Measurements from ENCODE around the gene VPREB3. TPM values are rescaled to one million over a fixed set of nuclear protein-coding genes. Genes with fewer than 3 reads are reported as not detected.
A peak's percentile ranks its signal among the peaks of the same experiment; 100 is the strongest.

VPREB3 gene
- total RNA-seq, 3 donors from 2014 or later (not counting 1 experiment from before 2014, with no cell fraction given) = not detected

DNA sequence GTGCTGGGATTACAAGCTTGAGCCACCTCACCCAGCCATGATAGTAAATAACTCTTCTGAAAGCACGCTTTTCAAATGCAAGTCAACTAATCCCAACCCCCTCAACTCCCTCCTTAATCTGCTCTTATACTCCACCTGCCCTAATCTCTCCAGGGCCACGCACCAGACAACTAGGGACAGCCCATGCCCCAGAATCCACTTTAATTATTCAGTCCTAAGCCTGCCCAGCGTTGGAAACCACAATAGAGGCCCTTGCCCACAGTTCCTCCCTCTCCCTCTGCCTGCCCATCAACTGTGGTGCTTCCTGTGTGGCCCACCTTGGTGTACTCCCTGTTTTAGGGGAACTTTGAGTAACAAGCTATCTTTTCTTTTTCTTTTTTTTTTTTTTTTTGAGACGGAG, 2.7 kb upstream of the VPREB3 start:
- no peaks in the 10 kb centered on the region for H3K27me3 Mint-ChIP-seq (ENCODE audit: low read depth in 2 of 2)
- H3K36me3 Mint-ChIP-seq = no peaks in the 10 kb centered on the region
- H3K4me1 Mint-ChIP-seq = peaks cover 0 to 4% of the 10 kb centered on the region in 2 donors
- TF ChIP-seq, protein P1, sequence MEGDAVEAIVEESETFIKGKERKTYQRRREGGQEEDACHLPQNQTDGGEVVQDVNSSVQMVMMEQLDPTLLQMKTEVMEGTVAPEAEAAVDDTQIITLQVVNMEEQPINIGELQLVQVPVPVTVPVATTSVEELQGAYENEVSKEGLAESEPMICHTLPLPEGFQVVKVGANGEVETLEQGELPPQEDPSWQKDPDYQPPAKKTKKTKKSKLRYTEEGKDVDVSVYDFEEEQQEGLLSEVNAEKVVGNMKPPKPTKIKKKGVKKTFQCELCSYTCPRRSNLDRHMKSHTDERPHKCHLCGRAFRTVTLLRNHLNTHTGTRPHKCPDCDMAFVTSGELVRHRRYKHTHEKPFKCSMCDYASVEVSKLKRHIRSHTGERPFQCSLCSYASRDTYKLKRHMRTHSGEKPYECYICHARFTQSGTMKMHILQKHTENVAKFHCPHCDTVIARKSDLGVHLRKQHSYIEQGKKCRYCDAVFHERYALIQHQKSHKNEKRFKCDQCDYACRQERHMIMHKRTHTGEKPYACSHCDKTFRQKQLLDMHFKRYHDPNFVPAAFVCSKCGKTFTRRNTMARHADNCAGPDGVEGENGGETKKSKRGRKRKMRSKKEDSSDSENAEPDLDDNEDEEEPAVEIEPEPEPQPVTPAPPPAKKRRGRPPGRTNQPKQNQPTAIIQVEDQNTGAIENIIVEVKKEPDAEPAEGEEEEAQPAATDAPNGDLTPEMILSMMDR (IDR thresholded peaks at IDR 0.05) = no peak
- Histone ChIP-seq H3K27me3 (ENCODE audit: control insufficient read depth, insufficient read depth, low read length) (no peaks in the 10 kb centered on the region), H3K4me1 (ENCODE audit: control insufficient read depth, insufficient read depth, low read length) (peaks cover 10% of the 10 kb centered on the region), H3K4me3 (ENCODE audit: low read length) (no peak overlapping the region), H3K27ac (ENCODE audit: low read length) (no peak overlapping the region), H3K9me3 (ENCODE audit: control insufficient read depth, insufficient read depth, low read length) (no peaks in the 10 kb centered on the region), H3K36me3 (ENCODE audit: control insufficient read depth, insufficient read depth, low read length) (no peaks in the 10 kb centered on the region)
- no peak overlapping the region for H3K4me3 Mint-ChIP-seq
- 24% methylated on average over 4 of the region's 4 CpGs for WGBS (ENCODE audit: insufficient coverage)
- no peak for ATAC-seq
- no peaks in the 10 kb centered on the region for H3K9me3 Mint-ChIP-seq
- no peak overlapping the region for H3K27ac Mint-ChIP-seq
- DNase-seq = no peak
- intact Hi-C loops (cut with micrococcal nuclease) = no loop called here

DNA sequence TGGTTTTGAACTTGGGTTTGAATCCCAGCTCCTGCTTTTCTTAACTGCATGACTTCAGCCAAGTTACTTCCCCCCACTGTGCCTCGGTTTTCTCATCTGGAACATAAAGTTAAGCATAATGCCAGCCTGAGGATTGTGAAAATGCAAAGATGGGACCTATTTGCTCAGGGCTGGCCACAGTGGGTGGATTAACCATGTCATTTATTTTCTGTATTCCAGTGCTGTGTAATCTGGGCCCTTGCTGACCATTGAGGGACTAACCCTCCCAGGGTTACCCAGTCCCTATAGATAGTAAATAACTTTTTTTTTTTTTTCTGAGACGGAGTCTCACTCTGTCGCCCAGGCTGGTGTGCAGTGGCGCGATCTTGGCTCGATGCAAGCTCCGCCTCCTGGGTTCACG, 1.5 kb upstream of the VPREB3 start:
- no peak for DNase-seq
- 88% methylated on average over 7 of the region's 8 CpGs for WGBS (ENCODE audit: insufficient coverage)
- no peak overlapping the region for H3K27ac ChIP-seq (ENCODE audit: low read length)

DNA sequence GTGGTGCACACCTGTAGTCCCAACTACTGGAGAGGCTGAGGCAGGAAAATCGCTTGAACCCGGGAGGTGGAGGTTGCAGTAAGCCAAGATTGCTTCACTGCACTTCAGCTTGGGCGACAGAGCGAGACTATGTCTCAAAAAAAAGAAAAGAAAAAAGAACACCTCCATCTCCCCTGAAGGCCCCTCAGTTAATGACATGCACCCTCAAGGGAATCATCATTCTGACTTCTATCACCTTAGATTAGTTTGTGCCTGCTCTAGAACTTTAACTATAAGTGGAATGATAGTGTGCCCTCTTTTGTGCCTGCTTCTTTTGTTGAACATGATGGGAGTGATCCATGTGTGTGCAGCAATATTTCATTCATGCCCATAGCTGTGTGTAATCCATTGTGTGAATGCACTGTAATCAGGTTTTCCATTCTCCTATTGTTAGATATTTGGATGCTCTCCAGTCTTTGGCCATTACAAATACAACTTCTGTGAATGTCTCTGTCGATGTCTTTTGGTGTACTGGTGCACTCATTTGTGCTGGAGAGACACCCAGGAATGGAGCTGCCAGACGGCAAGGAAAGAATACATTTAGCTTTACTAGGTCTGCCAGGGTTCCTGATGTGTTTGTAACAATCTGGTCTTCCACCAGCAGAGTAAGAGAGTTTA, 883 bp upstream of the VPREB3 start:
- Mint-ChIP-seq H3K4me1 (peaks cover 7 to 12% of the 10 kb centered on the region in 2 donors), H3K36me3 (no peaks in the 10 kb centered on the region), H3K9me3 (no peaks in the 10 kb centered on the region), H3K27me3 (ENCODE audit: low read depth in 2 of 2) (no peaks in the 10 kb centered on the region), H3K27ac (no peak overlapping the region), H3K4me3 (no peak overlapping the region)
- DNase-seq (no peak), ATAC-seq (no peak)
- Histone ChIP-seq H3K27ac (ENCODE audit: low read length) (no peak overlapping the region), H3K4me3 (ENCODE audit: low read length) (no peak overlapping the region), H3K9me3 (ENCODE audit: control insufficient read depth, insufficient read depth, low read length) (no peaks in the 10 kb centered on the region), H3K4me1 (ENCODE audit: control insufficient read depth, insufficient read depth, low read length) (peaks cover 22% of the 10 kb centered on the region), H3K36me3 (ENCODE audit: control insufficient read depth, insufficient read depth, low read length) (no peaks in the 10 kb centered on the region), H3K27me3 (ENCODE audit: control insufficient read depth, insufficient read depth, low read length) (no peaks in the 10 kb centered on the region)
- WGBS (ENCODE audit: insufficient coverage) = 83% methylated on average over 6 of the region's 6 CpGs
- intact Hi-C loops (cut with micrococcal nuclease) = no loop called here
- TF ChIP-seq, protein P1 (IDR thresholded peaks at IDR 0.05) = no peak

More for the DNA sequence above, 1.5 kb upstream of the VPREB3 start:
- H3K9me3 Mint-ChIP-seq = no peaks in the 10 kb centered on the region
- peaks cover 1 to 6% of the 10 kb centered on the region in 2 donors for H3K4me1 Mint-ChIP-seq
- ATAC-seq = no peak
- H3K27me3 Mint-ChIP-seq (ENCODE audit: low read depth in 2 of 2) = no peaks in the 10 kb centered on the region
- TF ChIP-seq, protein P1 (IDR thresholded peaks at IDR 0.05) = no peak
- H3K27me3 ChIP-seq (ENCODE audit: control insufficient read depth, insufficient read depth, low read length) = no peaks in the 10 kb centered on the region
- H3K36me3 Mint-ChIP-seq = no peaks in the 10 kb centered on the region
- no peaks in the 10 kb centered on the region for H3K36me3 ChIP-seq (ENCODE audit: control insufficient read depth, insufficient read depth, low read length)
- peaks cover 16% of the 10 kb centered on the region for H3K4me1 ChIP-seq (ENCODE audit: control insufficient read depth, insufficient read depth, low read length)
- H3K4me3 ChIP-seq (ENCODE audit: low read length) = no peak overlapping the region
- intact Hi-C loops (cut with micrococcal nuclease) = no loop called here
- H3K9me3 ChIP-seq (ENCODE audit: control insufficient read depth, insufficient read depth, low read length) = no peaks in the 10 kb centered on the region
- no peak overlapping the region for H3K27ac Mint-ChIP-seq
- no peak overlapping the region for H3K4me3 Mint-ChIP-seq

DNA sequence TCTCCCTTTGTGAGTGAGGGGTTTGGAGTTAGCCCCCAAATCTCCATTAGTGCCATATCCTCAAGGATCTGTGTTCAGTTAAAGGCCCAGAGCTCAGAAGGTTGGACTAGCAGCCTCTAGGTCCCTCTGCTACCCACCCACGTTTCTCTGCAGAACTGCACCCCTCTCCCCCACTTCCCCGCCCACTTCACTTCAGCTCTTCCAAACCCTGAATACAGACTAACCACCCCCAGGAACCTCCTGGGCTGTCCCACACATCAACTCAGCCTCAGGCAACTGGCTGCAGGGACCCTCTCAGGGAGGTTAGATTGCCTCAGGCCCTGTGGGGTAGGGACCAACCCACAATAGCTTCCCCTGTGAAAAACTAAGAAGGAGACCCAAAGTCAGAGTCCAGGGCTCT, 840 bp downstream of the VPREB3 start:
- no peaks in the 10 kb centered on the region for H3K36me3 Mint-ChIP-seq
- no peaks in the 10 kb centered on the region for H3K27me3 Mint-ChIP-seq (ENCODE audit: low read depth in 2 of 2)
- no peak overlapping the region for H3K27ac Mint-ChIP-seq
- peaks cover 26% of the 10 kb centered on the region for H3K4me1 ChIP-seq (ENCODE audit: control insufficient read depth, insufficient read depth, low read length)
- H3K27ac ChIP-seq (ENCODE audit: low read length) = peak overlapping the region; percentile 76
- 56% methylated on average over 2 of the region's 2 CpGs for WGBS (ENCODE audit: insufficient coverage)
- DNase-seq (no peak), ATAC-seq (no peak)
- no peaks in the 10 kb centered on the region for H3K9me3 Mint-ChIP-seq
- intact Hi-C loops (cut with micrococcal nuclease) = no loop called here
- H3K27me3 ChIP-seq (ENCODE audit: control insufficient read depth, insufficient read depth, low read length) = no peaks in the 10 kb centered on the region
- H3K36me3 ChIP-seq (ENCODE audit: control insufficient read depth, insufficient read depth, low read length) = no peaks in the 10 kb centered on the region
- H3K4me3 ChIP-seq (ENCODE audit: low read length) = peak overlapping the region; percentile 36
- peak overlapping the region; percentile 40 for H3K4me3 Mint-ChIP-seq
- no peaks in the 10 kb centered on the region for H3K9me3 ChIP-seq (ENCODE audit: control insufficient read depth, insufficient read depth, low read length)
- TF ChIP-seq, protein P1 (IDR thresholded peaks at IDR 0.05) = no peak
- peaks cover 14 to 19% of the 10 kb centered on the region in 2 donors for H3K4me1 Mint-ChIP-seq
